ENCODE measurements around the gene PPP1R9B.

PPP1R9B gene

GRCh38 chr17:50088952-50089825, 61.3 kb downstream of the PPP1R9B start:
- no peak for DNase-seq

- no peak for DNase-seq
Measured at GRCh38 chr17:50087912-50088405, 62.5 kb downstream of the PPP1R9B start.

- DNase-seq: peak; percentile 84
Measured at GRCh38 chr17:50087246-50087911, 63.1 kb downstream of the PPP1R9B start.
